ENCODE data around the gene CNBD2. TPM values are rescaled to one million over a fixed set of nuclear protein-coding genes. Genes with fewer than 3 reads are reported as not detected.

CNBD2 gene
- 5.7 and 7.4 TPM in 2 replicates for total RNA-seq (ENCODE audit: low replicate concordance)
- long read RNA-seq, transcript CNBD2-206 (1 exons, 662 nt) = major isoform, 5 of 5 reads
- long read RNA-seq, partial matches to known transcripts = 0 of 5 reads
- long read RNA-seq, other reads (novel, unspliced or antisense) = 0 of 5 reads

- TF ChIP-seq CTCF (conservative IDR thresholded peaks at IDR 0.05) = no peak
- Mint-ChIP-seq H3K27me3 (no peaks in the 10 kb centered on the region), H3K27ac (no peak within 1 kb of the TSS), H3K4me3 (no peak within 1 kb of the TSS), H3K4me1 (ENCODE audit: unreplicated experiment) (peaks cover 10% of the 10 kb centered on the region), H3K9me3 (no peaks in the 10 kb centered on the region), H3K36me3 (no peaks in the 10 kb centered on the region)
- DNase-seq (ENCODE audit: extremely low spot score, unreplicated experiment) = no peak
Measured at GRCh38 chr20:35967979-35968640, at the start of gene CNBD2. Gene CNBD2, plus strand, starts transcription at chr20:35968590. Its CDS starts 173 bp downstream, at chr20:35968763.

GRCh38 chr20:35920523-35920922, 47.9 kb upstream of the CNBD2 start:
- no peak overlapping the region for H3K27ac Mint-ChIP-seq
- TF ChIP-seq CTCF (conservative IDR thresholded peaks at IDR 0.05) = no peak
- H3K4me1 Mint-ChIP-seq (ENCODE audit: unreplicated experiment) = no peaks in the 10 kb centered on the region
- H3K36me3 Mint-ChIP-seq = peaks cover 12% of the 10 kb centered on the region
- no peaks in the 10 kb centered on the region for H3K27me3 Mint-ChIP-seq
- no peaks in the 10 kb centered on the region for H3K9me3 Mint-ChIP-seq
- H3K4me3 Mint-ChIP-seq = no peak overlapping the region
- no peak for DNase-seq (ENCODE audit: extremely low spot score, unreplicated experiment)

GRCh38 chr20:35929301-35929700, 39.1 kb upstream of the CNBD2 start:
- H3K4me3 Mint-ChIP-seq = no peak overlapping the region

GRCh38 chr20:35934050-35934449, 34.3 kb upstream of the CNBD2 start:
- no peak overlapping the region for H3K4me3 Mint-ChIP-seq
- H3K4me1 Mint-ChIP-seq (ENCODE audit: unreplicated experiment) = no peaks in the 10 kb centered on the region
- no peak for TF ChIP-seq CTCF (conservative IDR thresholded peaks at IDR 0.05)
- no peak for DNase-seq (ENCODE audit: extremely low spot score, unreplicated experiment)
- H3K27ac Mint-ChIP-seq = no peak overlapping the region
- peaks cover 30% of the 10 kb centered on the region for H3K36me3 Mint-ChIP-seq
- H3K9me3 Mint-ChIP-seq = no peaks in the 10 kb centered on the region
- no peaks in the 10 kb centered on the region for H3K27me3 Mint-ChIP-seq

More at GRCh38 chr20:35929301-35929700, 39.1 kb upstream of the CNBD2 start:
- no peak for TF ChIP-seq CTCF (conservative IDR thresholded peaks at IDR 0.05)
- Mint-ChIP-seq H3K36me3 (peaks cover 39% of the 10 kb centered on the region), H3K4me1 (ENCODE audit: unreplicated experiment) (no peaks in the 10 kb centered on the region), H3K9me3 (no peaks in the 10 kb centered on the region), H3K27me3 (no peaks in the 10 kb centered on the region), H3K27ac (no peak overlapping the region)
- DNase-seq (ENCODE audit: extremely low spot score, unreplicated experiment) = no peak

- Mint-ChIP-seq H3K4me1 (ENCODE audit: unreplicated experiment) (no peaks in the 10 kb centered on the region), H3K27me3 (no peaks in the 10 kb centered on the region), H3K9me3 (no peaks in the 10 kb centered on the region), H3K36me3 (peaks cover 10% of the 10 kb centered on the region), H3K27ac (no peak overlapping the region), H3K4me3 (no peak overlapping the region)
- no peak for DNase-seq (ENCODE audit: extremely low spot score, unreplicated experiment)
- no peak for TF ChIP-seq CTCF (conservative IDR thresholded peaks at IDR 0.05)
Measured at GRCh38 chr20:35939264-35939663, 29.1 kb upstream of the CNBD2 start.

All from type B pancreatic cell (in vitro differentiated cells).